ENCODE results near the gene IL1R1.
"Not testable (repeated sequence)": the region's sequence is repeated elsewhere in the genome, so short reads cannot be mapped to it uniquely, and the experiment has no call there.

Gene IL1R1

DNA sequence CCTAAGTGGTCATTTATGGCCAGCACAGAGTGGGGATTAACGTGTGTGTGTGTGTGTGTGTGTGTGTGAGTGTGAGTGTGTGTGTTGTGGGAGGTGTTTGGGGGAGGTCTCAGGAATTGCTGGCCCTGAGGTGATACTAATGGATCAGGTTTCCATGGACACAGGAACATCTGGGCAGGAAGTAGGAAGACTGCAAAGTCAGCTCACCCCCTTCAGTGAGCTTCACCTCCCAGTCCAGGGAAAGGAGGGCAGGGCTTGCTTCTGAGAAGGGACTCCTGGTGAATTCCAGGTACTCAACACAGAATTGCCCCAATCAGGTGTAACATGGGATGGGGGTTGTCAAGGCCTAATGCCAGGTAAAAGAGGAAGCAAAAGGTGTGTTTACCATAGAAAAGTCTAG is 30.3 kb upstream of the IL1R1 start:
- no peak for DNase-seq
- ATAC-seq = no peak

- ATAC-seq = no peak
- no peak for DNase-seq
Observed at GRCh38 chr2:102112692-102113665, 29.6 kb upstream of the IL1R1 start.

DNA sequence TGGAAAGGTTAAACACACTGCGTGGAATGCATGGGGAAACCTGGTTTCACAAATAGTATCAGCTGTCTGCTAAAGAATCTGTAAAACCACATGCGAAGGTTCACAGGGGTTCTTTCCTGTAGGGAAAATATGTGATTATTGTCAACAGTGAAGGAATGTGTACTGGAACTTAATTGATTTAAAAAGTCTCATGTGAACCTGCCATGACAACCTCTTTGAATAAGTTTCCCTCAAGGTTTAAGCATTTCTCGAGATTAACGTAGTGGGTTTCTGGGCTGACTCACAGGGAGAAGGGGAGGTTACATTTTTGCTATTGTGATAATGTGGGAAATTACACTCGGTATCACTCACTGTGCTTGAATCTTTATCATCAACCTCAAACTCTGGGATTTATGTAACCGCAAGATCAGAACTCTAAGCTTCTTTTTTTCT is 28.2 kb upstream of the IL1R1 start:
- DNase-seq (no peak), ATAC-seq (peak; percentile 84)

DNA sequence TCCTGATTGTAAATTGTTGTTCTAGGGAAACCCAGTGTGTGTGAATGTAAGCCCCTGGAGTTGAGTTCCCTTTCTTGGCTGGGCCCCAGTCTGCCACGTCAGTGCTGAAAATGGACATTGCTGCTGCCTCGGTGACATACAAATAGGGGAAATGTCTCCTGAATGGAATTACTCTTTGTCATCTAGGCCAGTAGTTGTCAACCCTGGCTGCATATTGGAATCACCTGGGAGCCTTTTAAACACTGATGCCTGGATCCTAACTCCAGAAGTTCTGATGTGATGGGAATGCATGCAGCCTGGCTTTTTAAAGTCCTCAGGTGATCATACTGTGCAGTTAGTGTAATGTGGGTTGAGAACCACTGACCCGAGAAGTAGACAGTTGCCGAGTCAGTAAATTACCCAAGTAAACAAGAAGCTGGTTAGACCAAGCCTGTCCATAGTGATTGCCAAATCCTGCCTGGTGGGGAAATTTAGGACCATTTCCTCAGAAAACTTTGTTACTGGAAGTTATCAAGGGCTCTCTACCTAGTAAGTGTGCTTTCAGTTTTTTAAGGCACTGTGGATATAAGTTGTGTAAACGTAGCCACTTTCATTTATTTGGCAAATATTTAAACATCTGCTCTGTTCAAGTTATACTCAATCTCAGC is 27.6 kb upstream of the IL1R1 start:
- ATAC-seq = peak; percentile 17
- DNase-seq = no peak

DNA sequence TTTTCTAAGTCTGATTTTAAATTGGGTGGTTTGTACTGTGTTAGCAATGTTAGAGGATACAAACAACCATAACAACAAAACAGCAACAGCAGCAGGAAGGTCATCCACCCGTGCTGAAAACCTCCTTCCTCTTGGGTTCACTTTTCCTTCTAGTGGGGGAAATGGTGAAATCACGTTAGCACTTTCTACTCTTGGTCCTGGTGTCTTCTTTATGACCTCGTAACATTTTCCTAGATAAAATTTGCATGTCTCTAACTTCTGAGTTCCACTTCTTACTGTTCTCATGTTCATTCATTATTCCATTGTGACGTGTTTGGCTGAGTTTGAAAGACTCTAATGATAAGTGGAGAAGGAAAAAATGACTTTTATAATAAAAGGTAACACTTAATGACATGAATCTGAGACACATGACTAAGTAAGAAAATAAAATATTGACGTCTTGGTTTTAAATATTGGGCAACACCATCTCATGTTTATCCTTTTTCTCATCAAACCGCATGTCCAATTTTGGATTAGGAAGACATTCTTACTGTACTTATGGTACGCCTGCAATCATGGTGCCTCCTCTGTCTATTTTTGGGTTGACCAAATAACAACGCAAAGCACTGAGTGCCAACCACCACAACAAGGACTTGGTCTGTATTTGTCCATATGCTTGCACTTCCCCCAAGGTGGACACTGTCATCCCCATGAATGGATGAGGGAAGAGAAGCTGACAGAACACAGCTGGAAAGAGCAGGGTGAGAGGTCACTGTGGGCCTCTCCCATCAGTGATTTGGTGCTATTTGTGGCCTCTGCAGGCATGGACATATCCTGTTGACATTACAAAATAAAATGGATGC is 25.7 kb upstream of the IL1R1 start:
- ATAC-seq (peak; percentile 55), DNase-seq (no peak)

GRCh38 chr2:102117472-102117858 is 25.1 kb upstream of the IL1R1 start:
- no peak for ATAC-seq
- no peak for DNase-seq

DNA sequence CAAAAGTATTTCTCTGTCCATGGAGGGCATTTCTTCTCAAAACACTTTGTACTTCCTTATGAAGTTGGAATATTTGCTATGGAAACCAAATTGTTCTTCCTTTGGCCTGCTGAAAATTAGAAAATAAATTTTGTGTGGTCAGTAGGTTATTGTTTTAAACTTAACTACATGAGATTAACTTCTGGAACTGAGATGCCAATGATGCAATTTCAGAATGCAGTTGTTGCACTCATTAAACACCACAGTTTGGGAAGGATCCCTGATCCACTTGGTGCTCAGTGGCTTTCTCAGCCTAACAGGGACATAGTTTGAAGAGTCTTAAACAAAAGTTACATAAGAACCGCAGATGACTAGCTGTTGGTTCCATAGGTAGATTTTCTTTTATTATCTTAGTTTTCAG is 23.3 kb upstream of the IL1R1 start:
- no peak for DNase-seq
- no peak for ATAC-seq

DNA sequence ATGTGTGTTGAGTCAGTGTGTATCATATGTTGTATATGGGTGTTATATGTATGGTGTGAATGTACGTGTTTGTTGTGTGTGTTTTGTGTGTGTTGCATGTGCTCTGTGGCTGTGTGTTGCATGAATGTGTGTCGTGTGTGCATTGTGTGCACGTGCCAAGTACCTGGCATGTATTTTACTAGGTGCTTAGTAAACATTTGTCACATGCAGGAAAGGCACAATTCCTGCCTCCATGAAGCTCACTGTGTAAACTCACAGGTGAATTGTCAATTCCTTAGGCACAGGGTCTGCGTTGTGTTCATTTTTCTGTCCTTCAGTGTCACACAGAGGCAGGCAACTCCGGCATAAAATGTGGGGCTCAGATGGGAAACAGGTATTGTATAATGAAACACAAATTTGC is 22.3 kb upstream of the IL1R1 start:
- no peak for DNase-seq
- ATAC-seq = no peak

DNA sequence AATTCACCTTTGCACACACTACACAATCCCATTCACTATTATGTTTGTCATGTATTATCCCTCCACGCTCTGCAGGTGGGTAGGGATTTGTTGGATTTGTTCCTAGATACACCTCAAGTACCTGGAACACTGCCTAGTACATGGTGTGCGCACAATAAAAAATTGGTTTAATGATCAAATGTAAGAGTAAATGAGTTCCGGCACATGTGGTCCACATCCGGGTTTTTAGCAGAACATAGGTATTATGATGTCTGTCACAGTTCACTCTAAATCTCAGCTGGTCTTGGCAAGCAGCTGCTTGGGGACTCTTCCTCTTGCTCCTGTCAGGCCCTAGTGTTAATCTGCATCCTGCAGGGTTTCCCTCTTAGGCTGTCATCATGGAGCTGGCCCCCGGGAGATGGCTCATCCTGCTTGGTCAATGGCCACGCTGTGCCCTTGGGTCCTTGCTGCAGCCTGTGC is 21.8 kb upstream of the IL1R1 start:
- DNase-seq = no peak
- ATAC-seq = no peak

DNA sequence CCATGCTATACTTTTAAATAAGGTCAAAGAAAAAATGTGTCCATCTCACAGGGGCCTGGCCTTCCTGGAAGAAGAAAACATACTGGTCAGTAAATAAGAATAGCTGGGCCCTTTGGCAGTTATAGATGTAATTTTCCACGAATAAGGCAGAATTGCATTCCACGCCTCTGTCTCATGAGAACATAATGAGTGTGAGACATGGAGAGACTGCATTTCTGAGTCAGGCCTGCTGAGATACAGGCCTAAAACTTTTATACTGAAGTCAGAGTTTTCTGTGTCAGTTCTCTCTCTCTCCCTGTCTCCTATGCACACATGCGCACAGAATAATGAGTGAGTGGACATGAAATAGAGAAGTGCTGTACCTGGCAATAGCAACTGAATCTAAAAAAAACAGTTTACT is 20.4 kb upstream of the IL1R1 start:
- no peak for ATAC-seq
- no peak for DNase-seq

DNA sequence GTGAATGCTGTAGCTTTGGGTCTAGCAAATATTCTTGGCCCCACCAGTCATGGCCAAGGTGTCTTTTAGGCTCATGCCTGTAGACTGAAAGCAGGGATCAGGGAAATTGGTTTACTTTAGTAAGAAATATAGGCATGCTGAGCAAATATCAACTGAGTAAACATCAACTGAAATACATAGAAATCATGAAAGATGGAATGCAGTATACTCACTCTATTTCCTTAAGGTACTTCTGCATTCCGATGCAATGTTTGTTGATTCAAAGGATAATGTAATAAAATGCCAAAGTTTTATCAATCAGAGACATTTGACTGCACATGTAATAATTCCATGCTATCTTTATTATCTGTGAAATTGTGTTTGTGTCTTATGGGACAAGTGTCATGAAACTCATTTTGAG is 19.6 kb upstream of the IL1R1 start:
- DNase-seq (no peak), ATAC-seq (no peak)

- not testable (repeated sequence) for DNase-seq, ATAC-seq
Observed at GRCh38 chr2:102124421-102124820, 18.1 kb upstream of the IL1R1 start.

GRCh38 chr2:102126169-102126568 is 16.4 kb upstream of the IL1R1 start:
- no peak for ATAC-seq
- no peak for DNase-seq

- DNase-seq (no peak), ATAC-seq (no peak)
Observed at GRCh38 chr2:102126660-102127059, 15.9 kb upstream of the IL1R1 start.

DNA sequence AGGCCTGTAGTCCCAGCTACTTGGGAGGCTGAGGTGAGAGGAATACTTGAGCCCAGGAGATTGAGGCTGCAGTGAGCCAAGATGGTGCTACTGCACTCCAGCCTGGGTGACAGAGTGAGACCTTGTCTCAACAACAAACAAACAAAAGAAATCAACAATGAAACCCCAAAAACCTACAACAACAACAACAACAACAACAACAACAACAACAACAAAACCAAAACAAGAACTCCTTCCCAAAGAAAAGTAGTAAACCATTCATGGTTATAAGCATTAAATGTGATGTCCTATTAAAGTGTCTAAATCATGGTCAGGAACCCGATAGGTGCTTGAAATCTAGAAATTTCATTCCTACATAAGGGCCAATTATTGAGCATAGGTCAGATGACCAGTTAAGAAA is 13.5 kb upstream of the IL1R1 start:
- no peak for DNase-seq

GRCh38 chr2:102129951-102130646 is 12.4 kb upstream of the IL1R1 start:
- ATAC-seq (no peak), DNase-seq (no peak)

More for the DNA sequence above, 13.5 kb upstream of the IL1R1 start:
- no peak for ATAC-seq

- DNase-seq = no peak
- ATAC-seq = no peak
Observed at GRCh38 chr2:102130647-102130991, 11.9 kb upstream of the IL1R1 start.

DNA sequence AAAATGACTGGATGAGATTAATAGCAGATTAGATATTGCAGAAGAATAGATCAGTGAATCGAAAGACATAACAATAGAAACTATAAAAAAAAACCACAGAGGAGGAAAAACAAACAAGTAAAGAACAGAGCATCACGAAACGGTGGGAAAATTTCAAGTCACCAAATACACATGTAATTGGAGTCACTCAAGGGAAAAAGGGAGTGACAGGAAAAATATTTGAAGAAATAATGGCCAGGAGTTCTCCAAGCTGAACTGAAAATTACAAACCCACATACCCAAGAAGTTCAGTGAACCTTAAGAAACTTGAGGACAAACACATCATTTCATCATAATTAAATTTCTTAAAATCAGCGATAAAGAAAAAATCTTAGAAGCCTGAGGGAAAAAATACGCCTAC is 11.0 kb upstream of the IL1R1 start:
- ATAC-seq = no peak
- DNase-seq = no peak

GRCh38 chr2:102137138-102137537 is 5.4 kb upstream of the IL1R1 start:
- ATAC-seq = peak; percentile 91
- DNase-seq = peak; percentile 22

DNA sequence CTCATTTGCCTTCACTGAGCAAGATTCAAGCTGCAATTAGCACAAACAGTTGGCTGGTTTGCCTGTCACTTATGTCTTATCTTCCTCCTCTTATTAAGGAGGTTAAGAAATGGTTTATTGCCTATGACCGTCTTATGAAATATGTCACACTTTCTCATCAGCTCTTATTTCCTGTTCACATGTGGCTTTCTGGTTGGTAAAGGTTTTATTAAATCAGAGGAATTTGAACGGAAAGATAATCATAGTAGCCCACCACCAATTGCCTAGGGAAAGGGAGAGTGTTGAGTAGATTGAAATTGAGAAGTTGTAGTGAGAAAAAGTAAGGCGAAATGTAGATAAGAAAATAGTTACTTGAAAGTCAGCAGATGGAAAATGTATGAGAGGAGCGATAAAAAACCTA is 4.2 kb upstream of the IL1R1 start:
- peak; percentile 12 for ATAC-seq
- no peak for DNase-seq

GRCh38 chr2:102139851-102140250 is 2.7 kb upstream of the IL1R1 start:
- DNase-seq = no peak

GRCh38 chr2:102140377-102140776 is 2.2 kb upstream of the IL1R1 start:
- ATAC-seq (no peak), DNase-seq (no peak)

More at GRCh38 chr2:102139851-102140250, 2.7 kb upstream of the IL1R1 start:
- no peak for ATAC-seq

Measured in stimulated activated naive CD8-positive, alpha-beta T cell treated with anti-CD3 and anti-CD28 coated beads, Interleukin-15, Interleukin-2, amounts not matched to agents 100 U/mL and 50 U/mL, for 24 hours (primary cell).